Brain pericyte (primary cell): ENCODE results near the gene SCART1.
"Not testable (repeated sequence)": the region's sequence is repeated elsewhere in the genome, so short reads cannot be mapped to it uniquely, and the experiment has no call there.

Experiments used
- DNase-seq: peaks from one replicate; pipeline ENCODE4 v3.0.0-alpha.2; 2012; ENCODE audit warnings: low read depth, low spot score

Gene SCART1

DNA sequence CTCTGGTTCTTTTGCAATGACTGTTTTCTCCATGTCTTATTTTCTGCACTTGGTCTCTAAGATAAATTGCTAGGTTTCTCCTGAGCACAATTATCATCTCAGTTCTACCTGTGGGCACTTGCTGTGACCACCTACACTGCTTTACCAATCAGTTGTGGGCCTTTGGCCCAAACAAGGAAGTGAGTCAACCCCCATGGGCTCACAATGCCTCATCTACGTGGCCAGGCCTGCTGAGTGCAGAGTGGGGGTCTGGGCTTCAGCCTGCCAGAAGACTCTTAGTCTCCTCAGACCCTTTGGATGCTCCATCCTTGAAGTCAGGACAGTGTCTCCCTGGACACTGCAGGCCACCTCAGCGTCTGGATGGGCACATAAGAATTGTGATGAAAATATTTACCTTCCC lies 20.3 kb downstream of the SCART1 start:
- DNase-seq, result no peak

DNA sequence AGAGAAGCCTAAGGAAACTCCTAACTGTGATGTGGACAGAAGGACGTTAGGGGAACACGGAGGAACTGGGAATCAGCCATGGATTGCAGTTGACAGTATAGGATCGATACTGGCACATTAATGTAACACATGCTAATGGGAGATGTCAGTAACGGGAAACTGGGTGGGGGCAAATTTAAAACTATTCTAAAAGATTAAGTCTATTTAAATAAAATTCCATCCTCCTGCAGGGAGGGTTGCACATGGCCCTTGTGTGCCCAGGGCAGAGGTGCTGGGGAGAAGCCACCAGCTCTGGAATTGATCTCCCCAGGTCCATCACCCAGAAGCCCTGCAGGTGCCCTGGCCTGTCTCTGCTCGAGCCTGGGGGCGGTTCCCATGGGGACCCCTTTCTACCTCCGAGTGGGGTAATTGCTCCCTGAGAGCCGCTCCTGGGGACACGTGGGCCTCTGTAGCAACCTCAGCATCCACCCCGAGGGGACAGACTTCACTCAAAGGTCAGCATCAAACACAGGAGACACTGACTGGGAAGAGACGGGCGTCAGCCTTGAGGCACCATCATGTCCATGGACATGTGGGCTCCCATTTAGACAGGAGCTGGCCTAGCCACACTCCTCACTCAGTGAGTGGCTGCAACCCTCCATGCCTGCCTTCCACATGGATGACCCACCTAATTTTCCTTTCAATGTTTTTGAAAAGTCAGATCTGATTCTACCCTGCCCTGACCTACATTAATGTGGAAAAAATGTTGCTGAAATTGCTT lies 21.1 kb downstream of the SCART1 start:
- DNase-seq, result no peak

DNA sequence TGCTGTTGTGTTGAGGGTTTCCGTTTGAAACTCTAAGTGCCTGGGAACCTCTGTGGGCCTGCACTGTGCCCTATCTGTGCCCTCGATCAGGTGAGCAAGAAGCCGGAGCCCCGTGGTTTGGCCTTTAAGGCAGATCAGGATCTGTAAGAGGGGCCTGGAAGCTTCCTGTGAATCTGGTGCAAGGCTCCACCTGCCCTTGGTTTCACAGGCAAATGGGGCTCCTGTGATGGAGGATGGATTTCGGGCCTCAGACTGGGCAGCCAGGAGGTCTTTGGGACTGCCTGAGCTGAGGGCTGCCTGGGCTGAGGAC lies 21.6 kb downstream of the SCART1 start:
- no peak for DNase-seq

DNA sequence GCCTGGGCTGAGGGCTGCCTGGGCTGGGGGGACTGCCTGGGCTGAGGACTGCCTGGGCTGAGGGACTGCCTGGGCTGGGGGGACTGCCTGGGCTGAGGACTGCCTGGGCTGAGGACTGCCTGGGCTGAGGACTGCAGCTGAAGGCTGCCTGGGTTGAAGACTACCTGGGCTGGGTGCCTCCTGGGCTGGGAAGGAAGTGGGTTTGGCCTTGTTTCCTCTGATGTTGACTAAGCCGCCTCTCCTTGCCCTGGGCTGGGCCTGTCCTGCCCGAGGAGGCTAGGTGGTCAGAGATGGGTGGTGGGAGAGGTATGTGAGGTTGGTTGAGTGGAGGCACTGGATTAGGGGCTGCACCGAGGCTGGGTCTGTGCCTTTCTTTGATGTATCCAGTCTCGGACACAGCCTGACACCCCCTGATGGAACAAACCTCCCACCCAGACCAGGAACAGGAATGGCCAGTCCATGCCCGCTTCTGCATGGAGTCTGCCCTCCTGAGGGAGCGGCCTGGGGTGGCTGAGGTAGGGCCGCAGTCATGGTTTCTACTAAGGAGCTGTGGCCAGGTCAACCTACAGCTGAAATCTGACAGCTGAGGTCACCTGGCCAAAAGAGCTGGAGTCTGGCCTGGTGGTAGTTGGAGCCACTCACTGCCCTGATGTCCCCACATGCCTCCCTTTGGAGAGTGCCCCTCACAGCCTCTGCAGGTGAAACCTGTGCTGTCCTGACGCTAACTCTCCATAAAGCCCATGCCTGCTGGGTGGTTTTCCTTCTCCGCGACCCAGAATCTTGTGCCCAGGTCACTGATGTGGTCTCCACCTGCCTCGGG lies 22.3 kb downstream of the SCART1 start:
- no peak for DNase-seq

DNA sequence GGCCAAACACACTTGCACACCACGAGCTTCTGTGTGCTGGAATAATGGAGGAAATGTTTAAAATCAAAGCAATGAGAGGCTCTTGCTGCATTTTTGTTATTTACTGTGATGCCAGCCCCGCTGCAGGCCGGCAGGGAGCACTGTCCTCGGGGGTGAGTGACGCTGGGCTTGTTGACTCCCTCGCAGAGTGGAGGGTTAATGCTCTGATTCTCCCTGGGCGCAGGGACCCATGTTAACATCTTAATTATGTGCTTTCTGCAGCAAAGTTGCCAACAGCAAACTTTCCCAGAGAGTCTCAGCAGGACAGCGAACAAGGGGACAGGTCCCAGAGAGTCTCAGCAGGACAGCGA lies 22.9 kb downstream of the SCART1 start:
- DNase-seq, result no peak

DNA sequence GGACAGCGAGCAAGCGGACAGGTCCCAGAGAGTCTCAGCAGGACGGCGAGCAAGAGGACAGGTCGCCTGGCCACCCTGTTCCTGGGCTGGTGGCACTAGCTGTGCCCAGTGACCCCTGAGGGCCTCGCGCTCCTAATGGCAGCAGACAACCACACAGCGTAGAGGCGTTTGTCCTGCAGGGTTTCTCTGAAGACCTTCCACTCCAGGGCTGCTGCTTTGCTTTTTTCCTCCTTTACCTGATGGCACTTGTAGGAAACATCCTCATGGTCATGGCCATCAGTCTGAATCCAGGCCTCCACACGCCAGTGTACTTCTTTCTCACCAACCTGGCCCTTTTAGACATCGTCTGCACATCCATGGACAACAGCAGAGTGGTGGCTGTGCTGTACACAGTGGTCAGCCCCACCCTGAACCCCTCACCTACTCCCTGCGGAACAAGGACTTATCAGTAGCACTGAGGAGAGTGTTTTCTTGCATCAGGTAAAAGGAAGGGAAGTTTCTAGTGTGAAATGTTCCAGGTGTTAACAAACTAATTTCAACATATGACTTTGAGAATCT lies 27.4 kb downstream of the SCART1 start:
- DNase-seq, result no peak

DNA sequence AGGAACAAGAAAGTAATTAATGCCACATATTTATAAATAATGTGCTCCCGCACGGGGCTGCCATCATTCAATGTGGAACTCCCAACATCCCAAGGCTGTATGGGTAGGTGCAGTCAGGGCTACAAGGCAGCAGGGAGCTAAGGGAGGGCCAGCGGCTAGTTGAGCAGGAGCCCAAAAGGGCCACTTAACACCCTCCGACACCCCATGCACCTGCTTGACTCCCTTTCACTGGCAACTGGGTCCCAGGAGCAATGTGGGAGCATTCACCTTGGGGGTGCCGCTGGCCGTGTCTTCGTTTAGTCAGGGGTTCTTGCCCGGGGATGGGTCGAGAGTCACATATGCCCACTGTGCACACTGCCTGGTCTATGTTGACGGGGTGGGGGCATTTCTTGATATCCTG lies 27.9 kb downstream of the SCART1 start:
- no peak for DNase-seq

DNA sequence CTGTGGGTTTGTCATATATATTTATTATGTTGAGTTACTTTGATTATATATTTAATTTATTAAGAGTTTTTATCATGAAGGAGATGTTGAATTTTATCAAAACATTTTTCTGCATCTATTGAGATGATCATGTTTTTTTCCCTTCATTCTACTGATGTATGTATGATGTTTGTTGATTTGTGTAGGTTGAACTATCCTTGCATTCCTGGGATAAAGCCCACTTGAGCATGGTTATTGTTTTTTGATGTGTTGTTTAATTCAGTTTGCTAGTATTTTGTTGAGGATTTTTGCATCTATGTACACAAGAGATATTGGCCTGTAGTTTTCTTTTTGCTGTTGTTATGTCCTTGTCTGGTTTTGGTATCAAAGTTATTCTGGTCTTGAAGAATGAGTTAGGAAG lies 31.1 kb downstream of the SCART1 start:
- no peak for DNase-seq

DNA sequence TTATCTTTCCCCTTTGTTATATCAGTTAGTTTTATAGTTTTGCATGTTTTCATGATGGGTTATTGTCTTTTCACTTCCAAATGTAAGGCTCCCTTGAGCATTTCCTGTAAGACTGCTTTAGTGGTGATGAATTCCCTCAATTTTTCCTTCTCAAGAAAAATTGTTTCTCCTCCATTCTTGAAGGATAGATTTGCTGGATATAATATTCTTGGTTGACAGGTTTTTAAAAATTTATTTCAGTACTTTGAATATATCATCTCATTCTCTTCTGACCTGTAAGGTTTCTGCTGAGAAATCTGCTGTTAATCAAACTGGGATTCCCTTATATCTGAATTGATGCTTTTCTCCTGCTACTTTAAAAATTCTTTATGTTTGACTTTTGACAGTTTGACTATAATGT lies 33.3 kb downstream of the SCART1 start:
- no peak for DNase-seq

DNA sequence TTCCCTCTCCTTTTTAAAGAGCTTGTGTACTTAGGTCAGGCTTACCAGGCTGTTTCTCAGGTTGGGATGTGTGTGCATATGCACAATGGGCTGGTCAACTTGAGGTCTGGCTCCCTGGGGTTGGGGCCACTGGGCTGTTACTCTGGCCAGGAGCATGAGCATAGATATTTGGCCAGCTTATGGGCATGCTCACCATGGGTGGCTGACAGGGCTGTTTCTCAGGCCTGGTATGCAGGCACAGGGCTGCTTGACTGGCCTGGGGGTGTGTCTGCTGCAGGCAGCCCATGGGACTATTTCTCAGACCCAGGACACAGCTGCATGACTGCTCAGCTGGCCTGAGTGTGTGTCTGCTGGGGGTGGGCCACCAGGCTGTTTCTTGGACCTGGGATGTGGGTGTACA lies 34.6 kb downstream of the SCART1 start:
- no peak for DNase-seq

DNA sequence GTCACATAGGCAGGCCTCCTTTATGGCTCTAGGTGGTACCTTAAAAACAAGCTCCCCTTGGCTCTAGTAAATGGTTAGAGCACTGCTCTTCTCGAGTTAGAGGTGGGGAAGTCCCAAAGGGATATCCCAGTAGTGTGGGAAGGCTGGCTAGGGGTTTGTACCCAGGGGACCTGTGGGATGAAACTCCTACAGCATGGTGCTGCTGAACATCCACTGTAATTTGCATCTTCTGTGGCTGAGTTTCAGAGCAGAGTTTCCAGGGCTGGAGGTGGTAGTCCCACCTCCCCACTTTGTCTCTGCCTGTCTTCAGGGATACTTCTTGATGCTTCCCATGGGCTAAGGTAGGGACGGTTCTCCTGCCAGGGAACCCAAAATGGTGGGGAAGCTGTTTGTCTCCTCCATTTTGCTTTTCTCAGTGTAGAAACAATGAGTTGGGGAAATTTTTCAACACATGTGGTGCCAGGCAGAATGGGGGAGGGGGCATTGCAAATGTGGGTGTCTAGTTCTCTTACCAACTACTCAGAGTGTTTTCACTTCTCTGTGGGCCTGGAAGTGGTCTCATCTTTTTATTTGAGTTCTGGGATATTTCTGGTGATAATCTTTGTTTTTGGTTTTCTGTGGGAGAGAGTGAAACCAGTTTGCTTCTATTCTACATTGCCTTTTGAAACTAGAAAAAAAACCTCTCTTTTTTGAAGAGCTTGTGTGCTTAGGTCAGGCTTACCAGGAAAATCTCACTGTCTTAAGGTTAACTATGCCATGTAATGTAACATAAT lies 36.3 kb downstream of the SCART1 start:
- no peak for DNase-seq

DNA sequence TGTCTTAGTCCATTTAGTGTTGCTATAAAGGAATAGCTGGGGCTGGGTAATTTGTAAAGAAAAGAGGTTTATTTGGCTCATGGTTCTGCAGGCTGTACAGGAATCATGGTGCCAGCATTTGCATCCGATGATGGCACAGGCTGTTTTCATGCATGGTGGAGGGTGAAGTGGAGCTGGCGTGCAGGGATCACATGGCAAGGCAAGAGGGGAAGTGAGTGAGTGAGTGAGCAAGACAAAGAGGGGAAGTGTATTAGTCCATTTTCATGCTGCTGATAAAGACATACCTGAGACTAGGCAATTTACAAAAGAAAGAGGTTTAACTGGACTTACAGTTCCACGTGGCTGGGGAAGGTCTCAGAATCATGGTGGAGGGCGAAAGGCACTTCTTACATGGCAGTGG lies 39.8 kb downstream of the SCART1 start:
- not testable (repeated sequence) for DNase-seq

DNA sequence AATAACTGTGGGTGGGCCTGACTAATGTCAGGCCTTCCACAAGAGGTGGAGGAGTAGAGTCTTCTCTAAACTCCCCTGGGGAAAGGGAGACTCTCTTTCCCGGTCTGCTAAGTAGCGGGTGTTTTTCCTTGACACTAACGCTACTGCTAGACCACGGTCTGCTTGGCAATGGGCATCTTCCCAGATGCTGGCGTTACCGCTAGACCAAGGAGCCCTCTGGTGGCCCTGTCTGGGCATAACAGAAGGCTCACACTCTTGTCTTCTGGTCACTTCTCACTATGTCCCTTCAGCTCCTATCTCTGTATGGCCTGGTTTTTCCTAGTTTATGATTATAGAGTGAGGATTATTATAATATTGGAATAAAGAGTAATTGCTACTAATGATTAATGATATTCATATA lies 43.6 kb downstream of the SCART1 start:
- DNase-seq, result not testable (repeated sequence)

DNA sequence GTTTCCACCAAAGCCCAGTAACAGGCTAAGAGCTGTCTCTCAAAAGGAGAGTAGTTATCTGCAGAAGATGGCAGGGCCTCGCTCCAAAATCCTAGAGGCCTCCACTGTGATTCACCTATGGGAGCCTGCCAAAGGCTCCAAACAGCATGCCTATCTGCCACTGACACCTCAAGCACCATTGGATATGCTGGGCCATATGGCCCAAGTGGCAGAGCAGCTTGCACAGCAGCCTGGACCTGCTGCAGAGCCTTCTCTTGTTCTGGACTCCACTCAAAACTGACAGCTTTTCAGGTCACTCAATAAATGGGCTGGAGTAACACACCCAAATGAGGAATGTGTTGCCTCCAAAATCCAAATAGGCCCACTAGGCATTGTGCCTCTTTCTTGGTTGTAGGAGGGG lies 45.4 kb downstream of the SCART1 start:
- not testable (repeated sequence) for DNase-seq

DNA sequence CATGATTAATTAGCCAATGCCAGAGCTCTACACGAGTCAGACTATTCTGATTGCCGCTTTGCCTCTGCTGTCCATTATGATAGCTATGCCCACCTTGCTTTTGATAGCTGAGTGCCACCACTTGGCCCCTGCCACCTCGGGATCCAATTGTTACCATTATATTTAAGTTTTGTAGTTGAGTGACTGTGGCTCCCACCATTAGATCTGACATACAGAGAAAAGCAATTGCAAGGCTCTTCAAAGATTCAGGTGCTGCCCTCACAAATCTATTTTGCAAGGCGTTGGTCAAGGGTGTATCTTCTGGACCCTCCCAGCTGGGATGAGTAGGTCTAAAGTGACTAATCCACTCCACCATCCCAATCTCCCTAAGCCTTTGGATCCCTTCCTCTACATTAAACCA lies 47.2 kb downstream of the SCART1 start:
- DNase-seq, result not testable (repeated sequence)

DNA sequence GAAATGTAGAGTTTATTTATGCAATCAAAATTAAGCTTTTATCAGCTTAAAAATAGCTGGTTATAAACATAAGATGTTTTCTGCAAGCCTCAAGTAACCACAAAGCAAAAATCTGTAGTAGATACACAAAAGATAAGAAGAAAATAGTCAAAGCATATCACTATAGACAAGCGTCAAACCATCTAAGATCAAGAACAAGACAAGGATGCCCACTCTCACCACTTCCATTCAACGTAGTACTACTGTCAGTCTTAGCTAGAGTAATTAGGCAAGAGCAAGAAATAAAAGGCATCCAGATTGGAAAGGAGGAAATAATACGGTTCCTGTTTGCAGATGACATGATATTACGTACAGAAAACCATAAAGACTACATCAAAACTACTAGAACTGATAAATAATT lies 56.0 kb downstream of the SCART1 start:
- no peak for DNase-seq

DNA sequence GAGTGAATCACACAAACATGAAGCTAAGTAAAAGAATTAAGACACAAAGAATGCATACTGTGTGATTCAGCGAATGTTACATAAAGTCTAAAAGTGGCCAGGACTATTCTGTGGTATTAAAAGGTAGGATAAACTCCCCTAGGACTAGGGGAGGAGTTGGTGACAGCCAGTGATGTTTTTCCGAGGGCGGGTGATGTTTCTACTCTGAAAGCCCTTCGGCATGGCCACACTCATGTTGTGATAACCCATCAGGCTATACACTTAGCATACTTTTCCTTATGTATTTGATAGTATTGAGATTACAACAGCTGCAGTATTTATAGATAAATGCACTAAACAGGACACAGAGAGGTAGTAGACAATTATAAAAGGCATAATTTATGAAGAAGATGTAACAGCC lies 57.7 kb downstream of the SCART1 start:
- no peak for DNase-seq

DNA sequence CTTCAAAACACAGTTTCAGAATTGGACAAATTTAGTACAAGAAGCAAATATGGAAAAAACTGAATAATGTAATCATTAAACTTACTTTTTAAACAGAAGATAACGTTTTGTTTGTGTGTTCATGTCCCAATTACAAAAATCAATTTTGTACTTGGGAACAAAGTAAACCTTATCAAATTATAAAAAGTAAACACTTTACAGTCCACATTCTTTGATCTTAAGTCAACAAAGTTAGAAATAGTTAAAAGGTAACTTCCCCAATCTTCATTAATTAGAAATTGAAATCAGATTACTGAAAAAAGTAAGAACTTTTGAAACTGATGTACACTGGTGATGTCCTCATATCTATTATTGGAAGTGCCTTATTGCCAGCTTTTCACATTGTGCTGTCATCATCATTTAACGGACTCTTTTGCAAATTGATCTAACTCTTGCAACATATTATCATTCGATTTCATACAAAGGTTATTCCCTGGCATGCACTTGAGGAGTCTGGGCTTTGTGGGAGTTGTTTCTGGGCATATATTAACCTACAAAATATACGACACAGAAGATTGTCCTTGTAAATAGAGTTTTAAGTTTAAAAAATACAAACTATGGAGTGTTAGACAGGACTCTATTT lies 58.3 kb downstream of the SCART1 start:
- DNase-seq, result no peak

DNA sequence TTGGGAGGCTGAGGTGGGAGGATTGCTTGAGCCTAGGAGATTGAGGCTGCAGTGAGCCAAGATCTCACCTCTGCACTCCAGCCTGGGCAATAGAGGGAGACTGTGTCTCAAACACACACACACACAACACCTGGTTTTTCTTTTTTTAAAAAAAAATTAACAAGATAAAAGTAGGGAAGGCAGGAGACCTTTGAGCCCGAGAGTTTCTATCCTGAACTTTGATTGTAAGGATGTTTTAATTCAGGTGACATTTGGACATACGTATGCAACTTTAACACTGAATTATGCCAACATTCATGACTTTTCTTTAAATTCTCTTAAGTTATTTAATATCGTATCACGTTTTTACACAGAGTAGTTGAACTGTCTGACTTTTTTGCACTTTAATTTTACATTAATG lies 61.7 kb downstream of the SCART1 start:
- no peak for DNase-seq

DNA sequence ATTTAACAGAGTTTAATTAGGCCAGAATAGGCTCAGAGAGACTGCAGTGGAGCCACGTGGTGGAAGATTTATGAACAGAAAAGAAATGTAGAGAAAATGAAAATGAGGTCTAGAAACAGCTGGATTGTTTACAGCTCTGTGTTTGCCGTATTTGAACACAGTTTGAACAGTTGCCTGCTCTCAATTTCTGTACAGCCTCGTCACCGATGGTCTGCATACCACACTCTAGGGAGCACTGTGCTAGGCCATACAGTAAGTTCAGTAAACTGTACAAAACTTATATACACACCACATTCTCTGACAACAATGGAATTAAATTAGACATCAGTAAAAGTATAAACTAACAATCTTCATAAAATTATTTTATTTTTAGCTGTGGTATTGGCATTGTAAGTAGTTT lies 62.3 kb downstream of the SCART1 start:
- no peak for DNase-seq

DNA sequence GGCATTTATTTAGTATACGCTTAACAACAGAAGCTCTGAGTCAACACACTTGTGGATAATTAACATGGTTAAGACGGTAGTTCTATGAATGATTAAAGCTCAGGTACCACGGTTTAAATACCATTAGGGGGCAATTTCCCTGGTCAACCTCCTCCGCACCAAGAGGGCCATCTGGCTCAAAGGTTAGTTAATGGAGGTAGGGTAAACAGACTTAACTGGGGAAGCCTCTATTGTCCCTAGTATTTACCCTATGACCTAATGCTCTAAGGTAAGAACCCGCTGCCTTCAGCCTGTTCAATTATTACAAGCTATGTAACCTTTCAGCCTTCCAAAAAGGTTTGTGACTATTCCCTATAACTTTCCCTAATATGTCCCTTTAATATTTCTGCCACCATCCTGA lies 64.8 kb downstream of the SCART1 start:
- DNase-seq, result not testable (repeated sequence)
